LNCaP clone FGC (cell line): ENCODE data around the gene TPTE.
"Not testable (repeated sequence)": the region's sequence is repeated elsewhere in the genome, so short reads cannot be mapped to it uniquely, and the experiment has no call there.

Experiments
- DNase-seq: peaks from one replicate; pipeline ENCODE4 v3.0.0-alpha.2; 2011; ENCODE audit warnings: low read depth
- H3K4me3 ChIP-seq: 2 replicates; pipeline ENCODE4 v1.5.1; 2011; ENCODE audit warnings: mild to moderate bottlenecking, low read depth, low read length, control low read depth
- TF ChIP-seq, protein P1 (sequence below): IDR thresholded peaks from 2 replicates; pipeline ENCODE4 v1.5.1; 2012; ENCODE audit warnings: mild to moderate bottlenecking; ENCODE audit not compliant: control insufficient read depth, insufficient read depth; ENCODE audit errors: extremely low read depth

TPTE gene

DNA sequence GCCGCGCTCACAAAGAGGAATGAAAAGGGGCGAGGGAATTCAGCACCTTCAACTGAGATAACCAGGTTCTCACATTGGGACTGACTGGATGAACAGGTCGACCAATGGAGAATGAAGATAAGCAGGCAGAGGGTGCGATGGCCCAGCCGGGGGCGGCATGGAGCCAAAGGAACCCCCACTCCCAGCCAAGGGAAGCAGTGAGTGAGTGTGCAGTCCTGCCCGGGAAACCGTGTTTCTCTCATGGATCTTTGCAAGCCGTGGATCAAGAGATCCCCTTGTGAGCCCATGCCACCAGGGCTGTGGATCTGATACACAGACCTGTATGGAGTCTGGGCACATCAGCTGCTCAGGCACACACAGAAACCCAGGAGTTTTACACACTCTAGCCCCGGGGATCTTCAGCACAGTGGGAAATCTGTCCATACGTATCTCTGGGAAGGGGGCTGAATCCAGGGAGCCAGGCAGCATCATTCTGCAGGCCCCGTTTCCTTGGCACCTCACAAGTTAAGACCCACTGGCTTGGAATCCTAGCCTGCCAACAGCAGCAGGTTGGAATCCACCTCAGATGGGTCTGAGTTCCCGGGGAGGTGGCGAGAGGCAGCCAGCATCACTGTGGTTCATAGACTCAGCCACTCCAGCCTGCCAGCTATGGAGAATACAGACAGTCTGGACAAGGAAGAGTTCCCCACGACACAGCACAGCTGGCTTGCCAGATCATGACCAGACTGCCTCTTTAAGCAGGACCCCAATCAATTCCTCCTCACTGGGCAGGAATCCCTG is 53.3 kb downstream of the TPTE start:
- H3K4me3 ChIP-seq, DNase-seq: not testable (repeated sequence)

DNA sequence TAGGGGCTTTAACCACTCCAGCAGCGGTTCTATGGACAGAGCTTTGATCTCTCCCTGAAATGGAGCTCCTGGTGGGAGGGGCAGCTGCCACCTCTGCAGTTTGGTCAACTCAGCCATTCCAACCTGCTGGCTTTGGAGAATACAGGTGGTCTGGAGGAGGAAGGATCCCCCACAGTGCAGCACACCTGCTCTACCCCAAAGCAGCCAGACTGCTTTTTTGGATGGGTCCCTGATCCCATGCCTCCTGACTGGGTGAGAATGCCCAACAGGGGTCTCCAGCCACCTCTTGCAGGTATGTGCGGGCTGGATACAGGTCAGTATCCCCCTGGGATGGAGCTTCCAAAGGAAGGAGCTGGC is 53.9 kb downstream of the TPTE start:
- DNase-seq: no peak
- TF ChIP-seq, protein P1, sequence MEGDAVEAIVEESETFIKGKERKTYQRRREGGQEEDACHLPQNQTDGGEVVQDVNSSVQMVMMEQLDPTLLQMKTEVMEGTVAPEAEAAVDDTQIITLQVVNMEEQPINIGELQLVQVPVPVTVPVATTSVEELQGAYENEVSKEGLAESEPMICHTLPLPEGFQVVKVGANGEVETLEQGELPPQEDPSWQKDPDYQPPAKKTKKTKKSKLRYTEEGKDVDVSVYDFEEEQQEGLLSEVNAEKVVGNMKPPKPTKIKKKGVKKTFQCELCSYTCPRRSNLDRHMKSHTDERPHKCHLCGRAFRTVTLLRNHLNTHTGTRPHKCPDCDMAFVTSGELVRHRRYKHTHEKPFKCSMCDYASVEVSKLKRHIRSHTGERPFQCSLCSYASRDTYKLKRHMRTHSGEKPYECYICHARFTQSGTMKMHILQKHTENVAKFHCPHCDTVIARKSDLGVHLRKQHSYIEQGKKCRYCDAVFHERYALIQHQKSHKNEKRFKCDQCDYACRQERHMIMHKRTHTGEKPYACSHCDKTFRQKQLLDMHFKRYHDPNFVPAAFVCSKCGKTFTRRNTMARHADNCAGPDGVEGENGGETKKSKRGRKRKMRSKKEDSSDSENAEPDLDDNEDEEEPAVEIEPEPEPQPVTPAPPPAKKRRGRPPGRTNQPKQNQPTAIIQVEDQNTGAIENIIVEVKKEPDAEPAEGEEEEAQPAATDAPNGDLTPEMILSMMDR: no peak
- no peak overlapping the region for H3K4me3 ChIP-seq

DNA sequence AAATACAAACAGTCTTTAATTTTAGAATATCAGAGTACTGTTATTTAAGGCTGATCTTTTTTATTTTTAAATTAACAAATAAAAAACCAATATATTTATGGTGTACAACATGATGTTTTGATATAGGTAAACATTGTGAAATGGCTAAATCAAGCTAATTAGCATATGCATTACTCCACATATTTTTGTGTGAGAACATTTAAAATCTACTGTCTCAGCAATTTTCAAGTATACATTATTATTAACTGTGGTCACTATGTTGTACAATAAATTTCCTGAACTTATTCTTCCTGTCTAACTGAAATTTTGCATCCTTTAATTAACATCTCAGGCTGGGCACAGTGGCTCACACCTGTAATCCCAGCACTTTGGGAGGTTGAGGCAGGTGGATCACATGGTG is 57.5 kb downstream of the TPTE start:
- not testable (repeated sequence) for DNase-seq, H3K4me3 ChIP-seq

- not testable (repeated sequence) for DNase-seq
Observed at GRCh38 chr21:10589115-10589514, 67.7 kb downstream of the TPTE start.

DNA sequence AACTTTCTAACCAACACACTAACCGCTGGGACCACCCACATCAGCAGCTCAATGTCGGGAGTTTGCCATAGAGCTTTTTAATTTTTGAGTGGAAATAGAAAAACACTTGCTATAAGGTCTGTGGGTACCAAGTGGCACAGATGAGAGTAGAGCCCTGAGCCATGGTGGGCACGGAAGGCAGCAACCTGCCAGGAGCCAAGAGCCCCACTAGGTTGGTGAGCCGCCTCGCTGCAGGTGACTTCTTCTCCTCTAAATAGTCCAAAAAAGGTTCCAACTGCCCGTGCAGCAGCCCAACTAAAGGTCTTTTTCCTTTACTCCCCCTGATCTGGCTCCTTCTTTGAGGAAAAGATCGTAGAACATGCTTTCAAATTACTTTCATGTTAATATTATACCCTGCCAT is 85.7 kb downstream of the TPTE start:
- H3K4me3 ChIP-seq, DNase-seq: not testable (repeated sequence)

More at GRCh38 chr21:10589115-10589514, 67.7 kb downstream of the TPTE start:
- H3K4me3 ChIP-seq: not testable (repeated sequence)

- DNase-seq, H3K4me3 ChIP-seq: not testable (repeated sequence)
Observed at GRCh38 chr21:10614285-10614684, 92.9 kb downstream of the TPTE start.

DNA sequence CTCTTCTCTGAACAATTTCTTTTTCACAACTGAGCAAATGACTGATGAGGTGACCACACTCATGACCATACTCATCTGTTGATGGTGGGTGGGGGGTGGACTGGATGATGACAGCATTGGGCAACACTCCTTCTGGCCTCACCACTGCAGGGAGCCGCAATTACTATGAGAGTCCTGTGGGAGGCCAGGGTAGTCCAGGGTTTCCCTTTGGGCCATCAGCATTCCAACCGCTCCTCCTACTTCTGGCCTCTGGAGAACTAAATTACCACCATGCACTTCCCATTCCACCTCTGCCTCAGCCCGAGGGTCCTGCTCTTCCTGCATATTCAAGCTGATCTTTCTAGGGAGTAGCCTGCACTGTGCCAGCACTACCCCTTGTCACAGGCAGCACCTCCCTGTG is 94.7 kb downstream of the TPTE start:
- not testable (repeated sequence) for DNase-seq

GRCh38 chr21:10616535-10616934 is 95.2 kb downstream of the TPTE start:
- no peak overlapping the region for H3K4me3 ChIP-seq
- TF ChIP-seq, protein P1: no peak
- DNase-seq: no peak

More for the DNA sequence above, 94.7 kb downstream of the TPTE start:
- not testable (repeated sequence) for H3K4me3 ChIP-seq

DNA sequence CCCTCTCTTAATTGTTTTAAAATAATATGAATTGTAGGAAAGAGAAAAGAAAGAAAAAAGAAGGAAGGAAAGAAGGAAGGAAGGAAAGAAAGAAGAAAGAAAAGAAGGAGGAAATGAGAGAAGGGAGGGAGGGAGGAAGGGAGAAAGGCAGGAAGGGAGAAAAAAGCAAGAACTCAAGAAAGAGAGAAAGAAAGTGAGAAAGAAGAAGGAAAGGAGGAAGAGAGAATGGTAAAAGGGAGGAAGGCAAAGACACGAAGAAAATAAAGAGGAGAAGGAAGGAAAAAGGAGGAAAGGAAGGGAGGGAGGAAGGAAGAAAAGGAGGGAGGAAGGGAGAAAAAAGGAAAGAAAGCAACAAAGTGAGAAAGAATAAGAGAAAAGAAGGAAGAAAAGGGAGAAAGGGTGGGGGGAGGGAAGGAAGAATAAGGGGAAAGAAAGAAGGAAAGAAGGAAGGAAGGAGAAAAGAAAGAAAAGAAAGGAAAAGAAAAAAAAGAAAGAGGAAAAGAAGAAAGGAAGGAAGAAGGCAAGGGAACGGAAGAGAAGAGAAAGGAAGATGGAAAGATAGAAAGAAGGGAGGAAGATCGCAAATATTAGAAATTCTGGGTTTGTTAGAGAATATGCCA is 95.9 kb downstream of the TPTE start:
- not testable (repeated sequence) for H3K4me3 ChIP-seq, DNase-seq

DNA sequence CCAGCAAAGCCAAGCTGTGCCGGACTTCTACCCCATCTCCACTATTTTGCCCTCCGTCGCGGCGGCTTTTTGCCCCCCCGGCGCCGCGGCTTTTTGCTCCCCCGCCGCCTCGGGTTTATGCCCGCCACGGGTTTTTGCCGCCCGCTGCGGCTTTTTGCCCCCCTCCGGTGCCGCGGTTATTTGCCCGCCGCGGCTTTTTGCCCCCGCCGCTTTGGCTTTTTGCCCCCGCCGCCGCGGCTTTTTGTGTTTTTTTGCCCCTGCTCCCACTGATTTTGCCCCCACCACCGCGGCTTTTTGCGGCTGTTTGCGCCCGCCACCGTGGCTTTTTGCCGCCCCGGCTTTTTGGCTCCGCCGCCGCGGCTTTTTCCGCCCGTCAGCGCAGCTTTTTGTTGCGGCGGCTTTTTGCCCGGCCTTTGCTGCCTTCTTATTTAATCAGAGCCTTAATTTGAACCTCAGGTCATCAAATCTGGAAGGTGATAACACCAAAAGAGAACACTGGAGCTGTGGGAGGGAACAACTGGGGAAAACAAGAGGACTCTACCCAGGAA is 106.0 kb downstream of the TPTE start:
- DNase-seq: no peak
- TF ChIP-seq, protein P1: no peak
- H3K4me3 ChIP-seq: 0 out of 2 replicates have a peak overlapping the region, but pooled peaks have one; percentile 9

- H3K4me3 ChIP-seq: not testable (repeated sequence)
Observed at GRCh38 chr21:10629239-10629638, 107.9 kb downstream of the TPTE start.

DNA sequence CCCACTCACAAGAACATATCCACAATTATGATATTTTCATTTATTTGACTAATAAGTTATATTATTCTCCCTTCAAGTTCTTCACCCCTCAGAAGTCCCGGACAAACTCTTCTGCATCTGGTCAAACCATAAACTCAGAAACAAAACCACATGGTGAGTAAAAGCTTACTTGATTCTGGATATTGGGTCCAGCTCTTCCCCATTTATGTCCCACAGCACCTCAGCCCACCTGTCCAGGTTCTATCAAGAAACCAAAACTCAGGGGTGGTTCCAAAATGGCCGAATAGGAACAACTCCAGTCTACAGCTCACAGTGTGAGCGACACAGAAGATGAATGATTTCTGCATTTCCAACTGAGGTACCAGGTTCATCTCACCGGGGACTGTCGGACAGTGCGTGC is 109.4 kb downstream of the TPTE start:
- DNase-seq, H3K4me3 ChIP-seq: not testable (repeated sequence)

More at GRCh38 chr21:10629239-10629638, 107.9 kb downstream of the TPTE start:
- DNase-seq: not testable (repeated sequence)

DNA sequence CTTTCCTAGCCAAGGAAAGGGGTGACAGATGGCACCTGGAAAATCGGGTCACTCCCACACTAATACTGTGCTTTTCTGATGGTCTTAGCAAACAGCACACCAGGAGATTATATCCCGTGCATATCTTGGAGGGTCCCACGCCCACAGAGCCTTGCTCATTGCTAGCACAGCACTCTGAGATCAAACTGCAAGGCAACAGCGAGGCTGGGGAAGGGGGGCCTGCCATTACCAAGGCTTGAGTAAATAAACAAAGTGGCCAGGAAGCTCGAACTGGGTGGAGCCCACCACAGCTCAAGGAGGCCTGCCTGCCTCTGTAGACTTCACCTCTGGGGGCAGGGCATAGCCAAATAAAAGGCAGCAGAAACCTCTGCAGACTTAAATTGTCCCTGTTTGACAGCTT is 109.9 kb downstream of the TPTE start:
- not testable (repeated sequence) for DNase-seq, H3K4me3 ChIP-seq

- not testable (repeated sequence) for H3K4me3 ChIP-seq, DNase-seq
Observed at GRCh38 chr21:10638144-10638543, 116.8 kb downstream of the TPTE start.
